AG04450 (cell line): ENCODE data around the gene BRSK2. TPM values are rescaled to one million over a fixed set of nuclear protein-coding genes. Genes with fewer than 3 reads are reported as not detected.

Experiments used
- CTCF ChIA-PET: fragments of 300-600, 350-600 bp; formaldehyde crosslinking; extraction: SDS; loops from one replicate; lab custom pipeline; 2022; ENCODE audit warnings: antibody characterized with exemption, inconsistent platforms; lab: Charles Lee
- POLR2A ChIA-PET: fragments of 350-600 bp; formaldehyde crosslinking; extraction: SDS; loops from one replicate; lab custom pipeline; 2021; ENCODE audit warnings: antibody characterized with exemption, inconsistent platforms; lab: Yijun Ruan, JAX
- DNase-seq: peaks from one replicate; pipeline ENCODE4 v3.0.0-alpha.2; 2011; ENCODE audit warnings: low read depth, low spot score
- H3K27ac ChIP-seq: one replicate; pipeline ENCODE4 v1.5.1; 2012; ENCODE audit warnings: low read depth, low read length, control low read depth
- H3K27me3 ChIP-seq: one replicate; pipeline ENCODE4 v1.6.0; 2012; ENCODE audit warnings: low read length; ENCODE audit not compliant: control insufficient read depth, insufficient read depth
- H3K4me3 ChIP-seq: 2 replicates; pipeline ENCODE4 v1.5.1; 2011; ENCODE audit warnings: mild to moderate bottlenecking, low read depth, low read length, control low read depth
- H3K9me3 ChIP-seq: 2 replicates; pipeline ENCODE4 v1.5.1; 2012; ENCODE audit warnings: low read length; ENCODE audit not compliant: control insufficient read depth, insufficient read depth
- CTCF ChIP-seq: IDR thresholded peaks from 2 replicates; pipeline ENCODE4 v1.5.1; 2011; ENCODE audit warnings: low read depth, low read length, control low read depth, inconsistent platforms
- polyA plus RNA-seq: library from polyadenylated mRNA; depleted of rRNA; stranded (reverse); fragments of >200 nt; gene quantifications from 2 replicates; pipeline ENCODE4 v1.2.3, GENCODE V29; 2011

BRSK2 gene
- polyA plus RNA-seq, 1 experiment = 0.11 TPM

- H3K9me3 ChIP-seq = peaks cover 13% of the 10 kb centered on the region; the same call in 1 of the 2 replicates
- CTCF ChIA-PET = no interaction called here
- TF ChIP-seq CTCF = no peak
- no peak for DNase-seq
- POLR2A ChIA-PET = no interaction called here
- peaks cover 14% of the 10 kb centered on the region for H3K27me3 ChIP-seq
- H3K4me3 ChIP-seq = no peak overlapping the region
- H3K27ac ChIP-seq = no peak overlapping the region
Measured at GRCh38 chr11:1396375-1396841, 6.7 kb downstream of the BRSK2 start.

DNA sequence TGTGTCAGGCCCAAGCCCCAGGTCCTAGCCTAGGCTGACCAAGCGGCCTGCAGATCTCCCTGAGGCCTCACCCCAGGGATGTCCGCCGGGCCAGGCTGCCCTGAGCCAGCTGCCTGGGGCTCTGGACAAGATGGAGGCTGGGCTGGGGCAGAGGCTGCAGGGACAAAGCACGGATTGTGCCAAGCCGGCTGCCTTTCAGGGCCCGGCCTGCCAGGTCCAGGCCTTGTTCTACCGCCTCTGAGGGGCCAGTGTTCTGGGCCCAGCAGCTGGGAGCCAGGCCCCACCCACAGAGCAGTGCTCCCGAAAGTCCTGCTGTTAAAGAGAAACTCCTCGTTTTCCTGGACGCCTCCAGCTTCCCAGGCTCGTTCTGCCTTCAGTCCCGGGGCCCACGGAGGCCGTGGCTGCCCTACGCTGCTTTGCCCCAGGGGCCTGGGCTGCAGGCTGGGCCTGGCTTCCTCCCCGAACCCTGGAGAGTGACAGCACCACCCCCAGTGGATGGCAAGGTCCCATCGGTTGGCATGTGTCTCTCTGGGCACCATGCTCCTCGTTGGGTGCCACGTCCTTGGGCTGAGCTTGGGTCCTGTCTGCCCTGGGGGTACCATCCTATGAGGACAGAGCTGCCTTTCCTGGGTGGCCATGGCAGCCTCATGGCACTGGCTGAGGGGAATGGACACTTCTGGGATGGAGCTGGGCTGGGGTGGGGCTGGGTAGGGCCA, 7.6 kb downstream of the BRSK2 start:
- CTCF ChIA-PET = no interaction called here
- DNase-seq = no peak
- TF ChIP-seq CTCF = no peak
- Histone ChIP-seq H3K27me3 (peaks cover 5% of the 10 kb centered on the region), H3K9me3 (peaks cover 13% of the 10 kb centered on the region; the same call in 1 of the 2 replicates), H3K4me3 (no peak overlapping the region), H3K27ac (no peak overlapping the region)
- POLR2A ChIA-PET = no interaction called here

GRCh38 chr11:1397862-1398527, 8.3 kb downstream of the BRSK2 start:
- Histone ChIP-seq H3K4me3 (no peak overlapping the region), H3K27ac (no peak overlapping the region), H3K9me3 (peaks cover 13% of the 10 kb centered on the region; the same call in 1 of the 2 replicates), H3K27me3 (no peaks in the 10 kb centered on the region)
- ChIA-PET POLR2A (no interaction called here), CTCF (no interaction called here)
- DNase-seq = no peak
- TF ChIP-seq CTCF = no peak

DNA sequence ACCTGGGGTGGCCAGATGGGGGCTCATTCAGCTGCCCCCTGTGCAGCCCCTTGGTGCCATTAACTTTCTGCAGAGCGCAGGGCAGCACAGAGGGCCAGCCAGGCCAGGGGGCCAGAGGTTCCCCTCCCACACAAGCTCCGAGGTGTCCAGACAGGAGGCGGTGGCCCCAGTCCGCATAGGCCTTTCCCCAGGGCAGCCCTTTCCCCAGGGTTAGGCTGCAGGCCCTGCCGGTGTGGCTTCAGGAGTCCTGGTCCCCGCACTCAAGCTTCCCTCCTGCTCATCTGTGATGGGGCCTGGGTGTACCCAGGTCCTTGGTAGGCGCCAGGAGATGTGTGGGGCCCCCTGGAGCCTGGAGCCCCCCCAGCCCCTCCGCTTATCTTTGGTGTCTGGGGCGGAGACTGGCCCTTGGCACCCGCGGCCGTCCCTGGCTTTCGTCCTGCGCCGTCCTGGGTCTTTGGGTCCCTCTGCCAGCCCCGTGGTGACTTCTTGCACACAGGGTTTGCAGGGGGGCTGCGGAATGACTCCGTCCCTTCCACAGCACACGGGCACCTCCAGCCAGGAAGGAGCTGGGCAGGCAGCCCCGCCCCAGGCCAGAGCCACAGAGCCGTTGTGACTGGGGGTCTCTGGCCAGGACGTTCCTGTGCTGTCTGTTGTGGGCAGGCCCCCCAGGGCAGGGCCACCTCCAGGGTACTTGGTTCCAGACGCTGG, 8.9 kb downstream of the BRSK2 start:
- H3K27me3 ChIP-seq = no peaks in the 10 kb centered on the region
- no peak for TF ChIP-seq CTCF
- no peak overlapping the region for H3K27ac ChIP-seq
- peaks cover 13% of the 10 kb centered on the region; the same call in 1 of the 2 replicates for H3K9me3 ChIP-seq
- no peak overlapping the region for H3K4me3 ChIP-seq
- ChIA-PET CTCF (no interaction called here), POLR2A (no interaction called here)
- DNase-seq = no peak
